Pancreas (tissue), 10 donors: ENCODE results near the gene FAM124A. TPM values are rescaled to one million over a fixed set of nuclear protein-coding genes. Genes with fewer than 3 reads are reported as not detected.

Source experiments
- ATAC-seq, 4 donors: fragments of 200-7000 bp; cut with Tn5 transposase; one replicate each; pipeline versions ENCODE4 v1.8.0 to v1.9.1; 2020; ENCODE audit warnings: mild to moderate bottlenecking in 4 of 4, moderate library complexity in 4 of 4
- DNase-seq, 6 donors: peaks; one replicate each; pipeline ENCODE4 v3.0.0-alpha.2; 2020
- FAIRE-seq: peaks from 2 replicates; lab custom pipeline; 2012; peaks lifted over from hg19 to GRCh38; lab: Jason Lieb, UNC
- H3K27ac ChIP-seq, 4 donors: fragments of 200-600 bp; sonication (generic); 1 replicate in 3 of 4; 2 replicates in 1 of 4; pipeline versions ENCODE4 v1.5.0 to v1.8.0; 2020
- H3K27me3 ChIP-seq, 4 donors: fragments of 200-600 bp; one replicate each; pipeline ENCODE4 v1.8.0; 2021
- H3K36me3 ChIP-seq, 3 donors: fragments of 200-600 bp; sonication (generic) in 1 of 3; one replicate each; pipeline versions ENCODE4 v1.5.0 to v1.8.0; 2020 to 2021
- H3K4me1 ChIP-seq, 3 donors: fragments of 200-600 bp; one replicate each; pipeline ENCODE4 v1.8.0; 2021
- H3K4me3 ChIP-seq, 4 donors: fragments of 200-600 bp; sonication (generic) in 2 of 4; one replicate each; pipeline versions ENCODE4 v1.5.0 to v1.8.0; 2020 to 2021
- H3K9me3 ChIP-seq, 4 donors: fragments of 200-600 bp; one replicate each; pipeline ENCODE4 v1.8.0; 2021
- CTCF ChIP-seq, 4 donors: fragments of 200-600 bp; sonication (generic) in 3 of 4; IDR thresholded peaks; one replicate each; pipeline versions ENCODE4 v1.5.0 to v1.8.0; 2021; ENCODE audit warnings: antibody characterized with exemption in 4 of 4
- WGBS, 2 donors: extraction: QIAGEN DNeasy Blood & Tissue Kit; methylation state at CpG; one replicate each; pipeline ENCODE4 v1.1.7; 2013; 5-methylcytosine and 5-hydroxymethylcytosine counted together
- intact Hi-C, 3 donors: fragments of 100-400 bp; cut with DNase I; formaldehyde crosslinking; loops; one replicate each; pipeline versions ENCODE4 v1.11.1 to v1.14.2; 2022
- polyA plus RNA-seq, 2 donors: library from polyadenylated mRNA; stranded (reverse); fragments of 200-250 nt; gene quantifications; one replicate each; pipeline ENCODE4 v1.2.3, GENCODE V29; 2013
- total RNA-seq, 6 donors: library from RNA; stranded (reverse); fragmentation: NEBNext Ultra II Directional in 4 of 6; extraction: Animal tissue kit (Norgen Biotek cat#: 25700) in 4 of 6; gene quantifications; one replicate each; pipeline versions ENCODE4 v1.2.1 to v1.2.4, GENCODE V29; 2021 to 2023
- donor health status: healthy with polysubstance abuse.
- donor health status: DM: no; HTN: no; CAD: no; lungs with moderate emphysema.
- donor health status: DM: no; HTN: no; CAD: no.
- donor health status: control.
- donor health status: control.
- donor health status: Bipolar disorder and iron deficiency.
- donor health status: DM: yes; HTN: yes; CAD: no.
- donor health status: DM: no; HTN: no; CAD: no.
- donor health status: DM: no; HTN: no; CAD: no.
- donor health status: DM: yes; HTN: yes; CAD: no.

The FAM124A gene
- total and polyA plus RNA-seq, 8 donors = 0.47 to 1.6 (median 0.77) TPM

GRCh38 chr13:51227404-51227803 is 5.2 kb downstream of the FAM124A start:
- ATAC-seq = no peak
- DNase-seq = no peak
- no peaks in the 10 kb centered on the region for H3K27me3 ChIP-seq
- H3K4me3 ChIP-seq = no peak overlapping the region
- TF ChIP-seq CTCF (IDR thresholded peaks at IDR 0.05) = no peak
- FAIRE-seq = no peak
- H3K9me3 ChIP-seq = no peaks in the 10 kb centered on the region
- 68 to 70% methylated on average over 1 of the region's 1 CpG for WGBS, 2 donors
- H3K4me1 ChIP-seq = peaks cover 5 to 8% (median 7%) of the 10 kb centered on the region in 3 donors
- H3K36me3 ChIP-seq = no peaks in the 10 kb centered on the region
- no peak overlapping the region for H3K27ac ChIP-seq
- intact Hi-C loops = loop anchor here in 1 of 3 donors (10.0 kb wide), 1 partner anchor 57 kb away; no protein-coding TSS in a partner anchor

DNA sequence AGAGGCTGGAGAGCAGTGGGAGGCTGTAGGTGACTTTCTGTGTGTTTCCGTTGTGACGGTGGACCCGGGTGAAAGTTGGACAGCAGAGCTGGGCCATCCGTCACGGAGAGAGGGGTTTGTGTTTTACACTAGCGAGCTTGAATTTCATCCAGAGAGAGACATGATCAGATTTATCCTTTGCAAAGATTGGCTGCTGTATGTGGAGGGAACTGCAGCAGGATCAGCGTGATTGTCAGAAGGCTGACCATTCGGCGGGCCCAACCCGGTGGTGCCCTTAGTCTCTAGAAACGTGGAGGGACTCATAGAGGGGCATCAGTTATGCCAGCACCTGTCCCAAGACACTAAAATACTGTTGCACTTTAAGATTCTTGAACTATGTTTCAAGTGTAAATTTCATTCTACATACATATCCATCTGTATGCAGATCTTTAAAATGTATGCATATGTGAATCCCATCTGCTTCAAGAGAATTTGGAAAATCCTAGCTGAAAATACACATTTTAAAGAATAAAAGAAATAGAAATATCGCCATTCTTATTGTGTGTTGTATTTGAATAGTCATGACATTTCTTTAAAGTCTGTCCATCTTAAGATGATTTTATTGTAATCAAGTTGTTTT is 7.0 kb downstream of the FAM124A start:
- no peak for TF ChIP-seq CTCF (IDR thresholded peaks at IDR 0.05)
- no peak overlapping the region for H3K27ac ChIP-seq
- FAIRE-seq (no peak), ATAC-seq (no peak), DNase-seq (no peak)
- peaks cover 5 to 8% (median 7%) of the 10 kb centered on the region in 3 donors for H3K4me1 ChIP-seq
- H3K9me3 ChIP-seq = no peaks in the 10 kb centered on the region
- H3K4me3 ChIP-seq = no peak overlapping the region
- no peaks in the 10 kb centered on the region for H3K27me3 ChIP-seq
- intact Hi-C loops = loop anchor here in 1 of 3 donors (10.0 kb wide), 1 partner anchor 56 kb away; no protein-coding TSS in a partner anchor
- H3K36me3 ChIP-seq = no peaks in the 10 kb centered on the region
- WGBS, 2 donors = 83 to 90% methylated on average over 12 of the region's 12 CpGs

DNA sequence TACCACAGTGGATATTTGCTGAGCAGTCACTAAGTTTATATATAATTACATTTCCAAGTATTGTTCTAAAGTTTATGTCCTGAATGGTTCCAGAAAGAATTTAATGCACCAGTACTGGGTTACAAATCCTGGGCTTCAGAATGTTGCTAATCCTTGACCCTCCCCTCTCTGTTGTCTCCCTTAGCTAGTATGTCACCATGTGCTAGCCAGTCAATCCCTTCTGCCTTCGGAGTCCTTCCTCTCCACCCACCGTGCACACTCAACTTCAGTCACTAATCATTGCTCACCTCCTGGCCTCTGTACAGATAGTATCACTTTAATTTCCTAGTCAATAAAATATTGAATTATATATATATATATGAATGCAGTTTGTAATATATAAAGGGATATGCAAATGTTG is 7.5 kb downstream of the FAM124A start:
- 56 to 65% methylated on average over 2 of the region's 2 CpGs for WGBS, 2 donors
- no peak for FAIRE-seq
- no peaks in the 10 kb centered on the region for H3K9me3 ChIP-seq
- H3K4me1 ChIP-seq = peaks cover 5 to 8% (median 7%) of the 10 kb centered on the region in 3 donors
- no peak for ATAC-seq
- intact Hi-C loops = loop anchor here in 1 of 3 donors (10.0 kb wide), 1 partner anchor 55 kb away; no protein-coding TSS in a partner anchor
- TF ChIP-seq CTCF (IDR thresholded peaks at IDR 0.05) = no peak
- no peak for DNase-seq
- no peak overlapping the region for H3K27ac ChIP-seq
- no peak overlapping the region for H3K4me3 ChIP-seq
- no peaks in the 10 kb centered on the region for H3K36me3 ChIP-seq
- H3K27me3 ChIP-seq = no peaks in the 10 kb centered on the region

DNA sequence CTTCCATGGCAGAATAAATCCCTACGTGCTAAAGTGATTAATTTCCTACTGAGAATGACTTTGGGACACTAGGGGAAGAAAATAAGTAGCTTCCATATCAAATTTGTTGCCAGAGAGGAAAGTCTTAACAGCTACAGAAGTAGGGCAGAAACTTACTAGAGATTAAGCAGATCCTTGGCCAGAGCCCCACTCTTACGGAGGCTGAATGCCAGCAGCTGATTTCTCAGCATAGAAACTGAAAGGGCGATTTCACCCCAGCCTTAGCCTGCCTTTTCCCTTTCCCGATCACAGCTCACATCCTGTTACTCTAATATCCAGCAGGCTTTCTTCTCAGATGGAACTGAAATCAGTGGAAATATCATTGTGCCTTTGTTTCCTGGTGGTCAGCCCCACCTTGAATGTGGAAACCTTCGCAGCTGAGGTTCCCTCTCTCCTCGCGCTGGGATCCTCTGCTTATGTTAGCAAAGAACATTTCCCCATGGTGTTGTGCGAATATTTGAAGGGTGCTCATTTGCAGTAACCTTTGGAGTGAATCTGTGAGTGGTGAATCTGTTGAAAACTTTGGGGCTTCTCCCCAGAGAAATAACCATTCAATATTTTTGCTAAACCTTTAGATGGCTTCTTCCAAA is 8.4 kb downstream of the FAM124A start:
- FAIRE-seq (peak; percentile 32), DNase-seq (peak in 4 of 6 donors; percentile 29 to 53 (median 44)), ATAC-seq (peak; percentile 69 to 90 (median 88))
- Histone ChIP-seq H3K4me3 (peak overlapping the region in 2 of 4 donors; percentile 15 to 19), H3K4me1 (peaks cover 5 to 8% (median 7%) of the 10 kb centered on the region in 3 donors), H3K27ac (peak overlapping the region in 2 of 4 donors; percentile 6 to 34), H3K36me3 (no peaks in the 10 kb centered on the region), H3K9me3 (no peaks in the 10 kb centered on the region), H3K27me3 (no peaks in the 10 kb centered on the region)
- no peak for TF ChIP-seq CTCF (IDR thresholded peaks at IDR 0.05)
- intact Hi-C loops = no loop called here
- 20% methylated on average over 8 of the region's 8 CpGs for WGBS, 2 donors

DNA sequence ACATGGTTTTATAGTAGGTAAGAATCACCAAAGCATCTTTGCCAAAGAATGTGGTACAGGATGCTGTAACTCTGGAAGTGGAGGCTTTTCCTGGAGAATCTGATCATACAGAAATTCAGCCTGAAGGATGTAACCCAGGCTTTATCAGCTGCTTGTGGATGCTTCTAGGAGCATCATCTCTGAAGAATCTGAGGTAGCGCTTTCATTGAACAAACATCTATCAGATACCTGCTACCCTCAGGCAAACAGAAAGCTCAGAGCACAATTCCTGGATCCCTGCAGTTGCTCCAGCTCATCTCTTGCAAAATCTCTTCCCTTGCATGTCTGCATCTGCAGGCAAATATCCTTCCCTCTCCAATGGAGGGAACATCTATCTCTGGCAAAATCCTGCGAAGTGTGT is 9.3 kb downstream of the FAM124A start:
- intact Hi-C loops = no loop called here
- ATAC-seq = no peak
- H3K36me3 ChIP-seq = no peaks in the 10 kb centered on the region
- FAIRE-seq = no peak
- H3K4me3 ChIP-seq = no peak overlapping the region
- WGBS, 2 donors = 95 to 97% methylated on average over 2 of the region's 2 CpGs
- TF ChIP-seq CTCF (IDR thresholded peaks at IDR 0.05) = no peak
- no peaks in the 10 kb centered on the region for H3K9me3 ChIP-seq
- H3K4me1 ChIP-seq = peaks cover 5 to 8% (median 7%) of the 10 kb centered on the region in 3 donors
- DNase-seq = no peak
- H3K27me3 ChIP-seq = no peaks in the 10 kb centered on the region
- no peak overlapping the region for H3K27ac ChIP-seq
